ENCODE results near the gene CPA1. TPM values are rescaled to one million over a fixed set of nuclear protein-coding genes. Genes with fewer than 3 reads are reported as not detected.

CPA1 gene
- total and polyA plus RNA-seq, 2 donors from 2014 or later = 0.50 to 1.1 TPM

GRCh38 chr7:130409067-130409711, 28.9 kb downstream of the CPA1 start:
- TF ChIP-seq, protein P1, sequence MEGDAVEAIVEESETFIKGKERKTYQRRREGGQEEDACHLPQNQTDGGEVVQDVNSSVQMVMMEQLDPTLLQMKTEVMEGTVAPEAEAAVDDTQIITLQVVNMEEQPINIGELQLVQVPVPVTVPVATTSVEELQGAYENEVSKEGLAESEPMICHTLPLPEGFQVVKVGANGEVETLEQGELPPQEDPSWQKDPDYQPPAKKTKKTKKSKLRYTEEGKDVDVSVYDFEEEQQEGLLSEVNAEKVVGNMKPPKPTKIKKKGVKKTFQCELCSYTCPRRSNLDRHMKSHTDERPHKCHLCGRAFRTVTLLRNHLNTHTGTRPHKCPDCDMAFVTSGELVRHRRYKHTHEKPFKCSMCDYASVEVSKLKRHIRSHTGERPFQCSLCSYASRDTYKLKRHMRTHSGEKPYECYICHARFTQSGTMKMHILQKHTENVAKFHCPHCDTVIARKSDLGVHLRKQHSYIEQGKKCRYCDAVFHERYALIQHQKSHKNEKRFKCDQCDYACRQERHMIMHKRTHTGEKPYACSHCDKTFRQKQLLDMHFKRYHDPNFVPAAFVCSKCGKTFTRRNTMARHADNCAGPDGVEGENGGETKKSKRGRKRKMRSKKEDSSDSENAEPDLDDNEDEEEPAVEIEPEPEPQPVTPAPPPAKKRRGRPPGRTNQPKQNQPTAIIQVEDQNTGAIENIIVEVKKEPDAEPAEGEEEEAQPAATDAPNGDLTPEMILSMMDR (IDR thresholded peaks at IDR 0.05; ENCODE audit: borderline replicate concordance, extremely low read depth, insufficient read depth) = no peak
- Histone ChIP-seq H3K36me3 (ENCODE audit: control insufficient read depth in 2 of 3, insufficient read depth in 3 of 3, low read length in 3 of 3) (no peaks in the 10 kb centered on the region), H3K4me3 (ENCODE audit: low read length in 3 of 3) (no peak overlapping the region), H3K27me3 (ENCODE audit: control insufficient read depth, insufficient read depth, low read length) (no peaks in the 10 kb centered on the region), H3K9ac (ENCODE audit: low read length in 3 of 3) (no peak overlapping the region), H3K9me3 (ENCODE audit: control insufficient read depth in 2 of 3, insufficient read depth in 1 of 3, low read length in 3 of 3) (no peaks in the 10 kb centered on the region), H3K4me1 (ENCODE audit: control insufficient read depth in 2 of 3, insufficient read depth in 2 of 3, low read depth in 1 of 3, low read length in 3 of 3) (no peaks in the 10 kb centered on the region), H3K27ac (ENCODE audit: low read depth in 2 of 2, low read length in 2 of 2) (no peak overlapping the region)
- DNase-seq = peak in 1 of 5 donors; percentile 39
- intact Hi-C loops (cut with DNase I) = no loop called here
- no peak for FAIRE-seq

GRCh38 chr7:130409712-130410072, 29.4 kb downstream of the CPA1 start:
- no peak overlapping the region for H3K27ac ChIP-seq (ENCODE audit: low read depth in 2 of 2, low read length in 2 of 2)

DNA sequence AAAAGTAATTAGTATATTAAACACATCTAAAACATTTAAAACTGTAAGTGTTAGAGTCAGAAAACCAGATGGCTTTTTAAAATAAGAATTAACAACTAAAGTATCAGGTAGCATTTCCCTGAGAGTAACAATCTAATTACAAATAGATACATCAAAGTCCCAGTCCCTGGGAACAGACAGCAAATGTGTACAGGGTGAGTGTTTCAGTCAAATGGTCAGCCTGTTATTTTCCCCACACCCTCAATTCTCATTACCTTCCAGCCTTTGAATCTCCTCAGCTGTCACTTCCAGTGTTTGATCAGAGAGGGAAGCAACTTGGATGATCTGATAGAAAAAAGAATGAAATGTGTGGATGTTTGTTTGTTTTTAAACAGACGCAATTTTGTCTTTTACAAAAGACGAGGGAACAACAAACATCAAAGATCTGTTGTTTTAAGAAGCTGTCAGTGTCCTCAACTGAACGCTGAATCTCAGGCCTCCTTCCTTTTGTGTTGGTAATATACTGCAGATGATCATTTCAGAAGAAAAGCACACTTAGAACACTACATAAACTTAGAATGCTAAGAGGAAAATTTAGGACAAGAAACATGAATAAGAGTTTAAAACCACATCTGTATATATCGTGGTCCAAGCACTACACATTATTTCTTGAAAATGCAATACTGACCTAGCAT, 30.7 kb downstream of the CPA1 start:
- intact Hi-C loops (cut with DNase I) = no loop called here
- H3K9ac ChIP-seq (ENCODE audit: low read length in 3 of 3) = no peak overlapping the region
- no peak for FAIRE-seq

More at GRCh38 chr7:130409712-130410072, 29.4 kb downstream of the CPA1 start:
- H3K4me3 ChIP-seq (ENCODE audit: low read length in 3 of 3) = no peak overlapping the region
- no peak for DNase-seq
- FAIRE-seq = no peak
- H3K27me3 ChIP-seq (ENCODE audit: control insufficient read depth, insufficient read depth, low read length) = no peaks in the 10 kb centered on the region
- no peaks in the 10 kb centered on the region for H3K9me3 ChIP-seq (ENCODE audit: control insufficient read depth in 2 of 3, insufficient read depth in 1 of 3, low read length in 3 of 3)
- no peaks in the 10 kb centered on the region for H3K4me1 ChIP-seq (ENCODE audit: control insufficient read depth in 2 of 3, insufficient read depth in 2 of 3, low read depth in 1 of 3, low read length in 3 of 3)
- intact Hi-C loops (cut with DNase I) = no loop called here
- no peak overlapping the region for H3K9ac ChIP-seq (ENCODE audit: low read length in 3 of 3)
- TF ChIP-seq, protein P1 (IDR thresholded peaks at IDR 0.05; ENCODE audit: borderline replicate concordance, extremely low read depth, insufficient read depth) = no peak
- H3K36me3 ChIP-seq (ENCODE audit: control insufficient read depth in 2 of 3, insufficient read depth in 3 of 3, low read length in 3 of 3) = no peaks in the 10 kb centered on the region

More for the DNA sequence above, 30.7 kb downstream of the CPA1 start:
- no peaks in the 10 kb centered on the region for H3K4me1 ChIP-seq (ENCODE audit: control insufficient read depth in 2 of 3, insufficient read depth in 2 of 3, low read depth in 1 of 3, low read length in 3 of 3)
- H3K9me3 ChIP-seq (ENCODE audit: control insufficient read depth in 2 of 3, insufficient read depth in 1 of 3, low read length in 3 of 3) = no peaks in the 10 kb centered on the region
- no peak overlapping the region for H3K4me3 ChIP-seq (ENCODE audit: low read length in 3 of 3)
- TF ChIP-seq, protein P1 (IDR thresholded peaks at IDR 0.05; ENCODE audit: borderline replicate concordance, extremely low read depth, insufficient read depth) = no peak
- no peaks in the 10 kb centered on the region for H3K27me3 ChIP-seq (ENCODE audit: control insufficient read depth, insufficient read depth, low read length)
- peak in 2 of 5 donors; percentile 32 to 33 for DNase-seq
- H3K27ac ChIP-seq (ENCODE audit: low read depth in 2 of 2, low read length in 2 of 2) = no peak overlapping the region
- H3K36me3 ChIP-seq (ENCODE audit: control insufficient read depth in 2 of 3, insufficient read depth in 3 of 3, low read length in 3 of 3) = no peaks in the 10 kb centered on the region

All from kidney (tissue), 14 donors.